Natural killer cell treated with Interleukin-12 subunit alpha and Interleukin-12 subunit beta and Interleukin-15 and Interleukin-18, amount 100 ng/mL, for 72 hours (primary cell): ENCODE measurements around the gene REEP1. TPM values are rescaled to one million over a fixed set of nuclear protein-coding genes. Genes with fewer than 3 reads are reported as not detected.

Experiments
- ATAC-seq, 2 donors: fragments of 150-1000 bp; cut with Tn5 transposase in 1 of 2; sonication (Bioruptor Pico), chemical (Tn5 transposase) in 1 of 2; 2 replicates each; pipeline ENCODE4 v1.10.0; 2021
- DNase-seq: peaks from one replicate; pipeline ENCODE4 v3.0.0; 2022; ENCODE audit warnings: low spot score
- H3K27ac Mint-ChIP-seq, 2 donors: 1 replicate in 1 of 2; 2 replicates in 1 of 2; pipeline ENCODE4 v1.8.0; 2022; ENCODE audit warnings: mixed read lengths in 2 of 2, mild to moderate bottlenecking in 1 of 2, moderate library complexity in 1 of 2
- H3K27me3 Mint-ChIP-seq, 2 donors: 1 replicate in 1 of 2; 2 replicates in 1 of 2; pipeline ENCODE4 v1.8.0; 2022; ENCODE audit warnings: mixed read lengths in 2 of 2
- H3K36me3 Mint-ChIP-seq: one replicate; pipeline ENCODE4 v1.8.0; 2022; ENCODE audit warnings: mixed read lengths
- H3K4me1 Mint-ChIP-seq, 2 donors: 1 replicate in 1 of 2; 2 replicates in 1 of 2; pipeline ENCODE4 v1.8.0; 2022; ENCODE audit warnings: low read depth in 2 of 2, mixed read lengths in 2 of 2, mild to moderate bottlenecking in 1 of 2
- H3K4me3 Mint-ChIP-seq: one replicate; pipeline ENCODE4 v1.8.0; 2022; ENCODE audit warnings: mixed read lengths
- H3K9me3 Mint-ChIP-seq: 2 replicates; pipeline ENCODE4 v1.8.0; 2022; ENCODE audit warnings: mixed read lengths
- total RNA-seq, 2 donors: library from RNA; stranded (reverse); gene quantifications; one replicate each; pipeline ENCODE4 v1.2.3, GENCODE V29; 2022

Gene REEP1
- total RNA-seq, 2 donors from 2014 or later: not detected

DNA sequence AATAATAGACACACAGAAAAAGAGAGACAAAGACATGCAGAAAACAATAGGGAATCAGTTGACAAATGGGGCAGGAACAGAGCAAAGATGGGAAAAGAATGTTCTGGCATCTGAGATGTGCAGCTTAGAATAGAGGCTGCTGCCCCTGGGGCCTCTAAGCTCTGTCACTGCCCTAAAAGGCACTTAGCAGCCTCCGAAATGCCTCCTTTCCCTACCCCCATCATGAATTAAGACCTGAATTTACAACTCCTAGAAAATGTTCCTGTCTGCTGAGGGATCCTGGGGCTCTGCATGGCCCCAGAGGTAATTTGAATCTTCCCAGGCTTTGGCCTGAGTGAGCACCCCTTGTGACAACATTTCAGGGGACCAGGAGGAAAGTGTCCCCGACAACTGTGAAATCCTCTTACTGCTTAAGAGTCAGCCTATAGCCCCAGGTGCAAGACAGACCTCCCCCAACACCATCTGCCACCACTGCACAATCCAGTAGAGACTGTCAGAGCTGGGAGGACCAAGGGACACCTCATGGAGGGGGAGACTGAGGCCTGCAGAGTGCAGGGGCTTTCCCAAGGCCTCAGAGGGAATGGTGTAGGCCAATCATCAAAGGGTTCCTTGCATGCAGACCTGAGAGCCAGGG lies 113.4 kb downstream of the REEP1 start:
- H3K4me3 Mint-ChIP-seq: no peak overlapping the region
- DNase-seq: no peak
- no peaks in the 10 kb centered on the region for H3K27me3 Mint-ChIP-seq
- no peaks in the 10 kb centered on the region for H3K9me3 Mint-ChIP-seq
- peaks cover 0 to 4% of the 10 kb centered on the region in 2 donors for H3K4me1 Mint-ChIP-seq
- H3K27ac Mint-ChIP-seq: no peak overlapping the region
- no peaks in the 10 kb centered on the region for H3K36me3 Mint-ChIP-seq
- no peak for ATAC-seq

DNA sequence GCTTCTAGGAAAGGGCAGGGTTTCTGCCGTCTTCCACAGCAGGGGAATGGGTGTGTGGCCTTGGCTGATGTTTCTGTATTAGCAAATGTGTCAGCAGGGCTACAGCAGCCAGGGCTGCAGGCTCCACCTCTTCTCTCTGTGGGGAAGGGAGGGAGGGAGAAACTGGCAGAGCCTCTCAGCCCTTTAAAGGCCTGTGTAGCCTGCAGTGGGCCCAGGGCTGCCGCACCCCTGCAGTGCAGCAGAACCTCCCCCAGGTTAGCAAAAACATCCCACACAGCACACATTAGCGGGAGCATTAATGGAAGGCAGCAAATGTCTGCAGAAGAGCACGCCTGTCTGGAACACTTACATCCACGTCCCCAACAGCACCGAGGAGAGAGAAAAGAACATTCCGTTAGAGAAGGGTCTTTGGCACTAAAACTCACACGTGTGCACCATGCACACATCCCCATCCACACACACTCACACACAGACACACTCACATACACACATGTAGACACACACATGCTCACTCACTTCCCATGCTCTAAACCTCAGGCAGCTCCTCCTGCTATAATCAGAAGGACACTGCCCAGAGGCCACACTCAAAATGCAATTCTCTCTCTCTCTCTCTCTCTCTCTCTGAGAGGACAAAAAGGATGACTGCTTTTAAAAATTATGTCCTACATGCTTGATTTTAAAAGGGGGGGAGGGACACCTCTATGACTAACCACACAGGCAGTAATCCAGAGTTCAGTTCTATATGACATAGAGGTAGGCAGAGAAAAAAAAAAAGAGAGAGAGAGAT lies 114.1 kb downstream of the REEP1 start:
- H3K4me1 Mint-ChIP-seq: peaks cover 2 to 7% of the 10 kb centered on the region in 2 donors
- no peaks in the 10 kb centered on the region for H3K9me3 Mint-ChIP-seq
- H3K27ac Mint-ChIP-seq: no peak overlapping the region

DNA sequence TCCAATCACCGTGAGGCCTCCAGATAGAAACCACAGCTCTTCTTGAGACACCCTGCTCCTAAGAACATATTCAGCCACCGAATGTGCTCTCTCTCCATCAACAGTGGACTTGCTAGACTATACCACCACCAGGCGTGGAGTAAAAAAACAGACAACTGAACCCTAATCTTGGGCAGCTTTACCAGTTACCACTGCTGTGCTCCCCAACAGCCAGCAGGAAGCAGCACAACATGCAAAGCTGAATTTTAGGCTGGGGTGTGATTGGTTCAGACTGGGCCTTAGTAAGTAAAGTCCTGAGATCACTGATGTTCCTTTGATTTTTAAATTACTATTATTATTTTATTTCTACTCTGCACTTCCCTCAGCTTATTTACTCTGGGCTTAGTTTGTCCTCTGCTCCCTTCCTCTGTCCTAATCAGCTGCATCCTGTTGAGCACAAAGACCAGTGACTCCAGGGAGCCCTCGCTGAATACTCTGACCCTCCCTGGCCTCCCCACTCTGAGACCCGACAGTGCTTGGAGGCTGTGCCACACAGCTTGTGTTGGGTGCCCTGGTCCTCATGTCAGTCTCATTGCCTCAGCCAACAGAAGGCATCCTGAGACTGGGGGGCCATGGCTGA lies 116.3 kb downstream of the REEP1 start:
- DNase-seq: no peak
- Mint-ChIP-seq H3K4me3 (no peak overlapping the region), H3K36me3 (no peaks in the 10 kb centered on the region), H3K9me3 (no peaks in the 10 kb centered on the region), H3K27ac (no peak overlapping the region), H3K4me1 (peaks cover 6 to 14% of the 10 kb centered on the region in 2 donors), H3K27me3 (no peaks in the 10 kb centered on the region)
- ATAC-seq: peak in 1 of 2 donors; percentile 71

More for the DNA sequence above, 114.1 kb downstream of the REEP1 start:
- ATAC-seq: no peak
- H3K4me3 Mint-ChIP-seq: no peak overlapping the region
- no peaks in the 10 kb centered on the region for H3K36me3 Mint-ChIP-seq
- no peaks in the 10 kb centered on the region for H3K27me3 Mint-ChIP-seq
- no peak for DNase-seq

DNA sequence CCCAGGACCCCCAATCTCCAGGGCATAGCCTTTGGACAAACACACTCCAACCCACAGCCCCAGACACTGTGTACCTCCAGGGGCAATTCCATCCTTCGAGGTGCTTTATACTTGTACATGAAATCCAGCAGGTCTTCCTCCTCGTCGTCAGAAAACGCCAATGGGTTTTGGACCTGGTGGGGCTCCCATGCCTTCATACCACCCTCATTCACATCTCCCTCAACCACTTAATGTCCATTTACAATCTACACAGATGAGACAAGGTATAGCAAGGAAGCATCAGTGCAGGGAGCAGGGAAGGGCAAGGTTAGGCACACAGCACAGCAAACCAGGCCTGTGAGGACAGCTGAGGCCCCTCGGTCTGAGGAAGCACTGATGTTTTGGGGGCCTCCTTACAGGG lies 117.5 kb downstream of the REEP1 start:
- DNase-seq: no peak
- peaks cover 6 to 10% of the 10 kb centered on the region in 2 donors for H3K4me1 Mint-ChIP-seq
- no peak overlapping the region for H3K4me3 Mint-ChIP-seq
- no peak for ATAC-seq
- no peaks in the 10 kb centered on the region for H3K9me3 Mint-ChIP-seq
- no peaks in the 10 kb centered on the region for H3K36me3 Mint-ChIP-seq
- no peak overlapping the region for H3K27ac Mint-ChIP-seq
- no peaks in the 10 kb centered on the region for H3K27me3 Mint-ChIP-seq

DNA sequence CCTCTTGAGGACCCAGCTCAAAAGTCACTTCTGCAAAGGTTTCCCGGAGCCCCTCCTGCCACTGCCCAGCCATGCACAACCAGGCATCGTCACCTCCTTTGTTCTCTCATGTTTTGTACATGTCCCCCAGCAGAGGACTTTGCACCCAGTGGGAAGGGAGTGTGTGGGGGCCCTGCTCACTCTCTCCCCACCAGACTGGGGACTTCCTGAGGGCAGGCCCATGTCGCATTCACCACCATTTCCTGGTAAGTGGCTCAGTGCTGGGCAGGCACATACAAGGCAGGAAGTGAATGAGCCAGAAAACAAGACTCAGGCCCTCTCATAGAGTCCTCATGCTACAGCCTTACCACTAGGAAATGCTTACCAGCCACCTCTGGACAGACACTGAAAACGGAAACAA lies 119.3 kb downstream of the REEP1 start:
- DNase-seq: no peak
- peak; percentile 66 to 70 for ATAC-seq
- H3K27me3 Mint-ChIP-seq: no peaks in the 10 kb centered on the region

DNA sequence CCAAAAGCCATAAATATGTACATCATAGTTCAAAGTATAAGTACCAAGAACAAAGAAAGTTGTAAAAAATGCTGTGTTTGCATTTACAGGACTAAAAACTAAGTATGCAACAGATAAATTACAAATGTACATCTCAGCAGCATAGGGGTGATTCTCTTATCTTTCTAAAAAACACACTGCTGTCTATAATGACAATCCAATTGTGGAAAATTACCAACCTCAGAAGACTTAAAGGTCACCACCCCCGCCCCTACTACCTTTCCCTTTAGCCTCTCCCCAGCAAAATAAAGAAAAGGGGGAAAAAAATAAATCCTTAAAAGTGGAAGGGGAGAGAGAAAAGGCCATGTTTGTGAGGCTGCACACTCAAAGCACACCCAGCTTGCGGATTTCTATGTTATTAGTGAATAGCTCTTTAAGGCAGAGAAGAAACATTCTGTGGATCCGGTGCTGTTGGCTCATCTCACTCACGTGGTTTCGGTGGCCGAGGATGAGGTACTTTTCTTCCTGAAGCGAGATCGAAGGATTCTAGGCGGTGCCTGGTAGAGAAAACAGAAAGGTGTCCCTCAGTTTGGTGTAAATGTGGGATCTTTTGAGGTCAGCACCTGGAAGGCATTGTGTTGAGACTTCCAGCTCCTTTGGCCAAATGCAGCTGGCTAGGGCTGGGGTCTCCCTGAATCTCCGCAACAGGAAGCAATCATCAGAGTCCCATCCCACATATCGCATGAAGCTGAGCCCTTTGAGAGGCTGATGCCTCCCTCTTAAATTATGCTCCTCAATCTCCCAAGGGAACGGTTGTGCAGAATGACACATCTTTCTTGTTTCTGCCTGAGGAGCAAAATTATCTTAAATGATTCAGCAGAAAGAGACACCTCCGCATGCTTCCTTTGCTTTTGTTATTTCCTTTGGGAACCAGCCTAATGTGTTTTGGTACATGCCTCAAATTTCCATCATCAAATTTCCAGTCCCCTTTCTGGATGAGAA lies 120.6 kb downstream of the REEP1 start:
- DNase-seq (no peak), ATAC-seq (no peak)
- no peaks in the 10 kb centered on the region for H3K27me3 Mint-ChIP-seq
- H3K27ac Mint-ChIP-seq: peak overlapping the region in 1 of 2 donors; percentile 28
- H3K9me3 Mint-ChIP-seq: no peaks in the 10 kb centered on the region
- H3K36me3 Mint-ChIP-seq: peaks cover 15% of the 10 kb centered on the region
- H3K4me3 Mint-ChIP-seq: no peak overlapping the region
- peaks cover 6 to 10% of the 10 kb centered on the region in 2 donors for H3K4me1 Mint-ChIP-seq

More for the DNA sequence above, 119.3 kb downstream of the REEP1 start:
- Mint-ChIP-seq H3K27ac (peak overlapping the region in 1 of 2 donors; percentile 71), H3K4me1 (peaks cover 6 to 10% of the 10 kb centered on the region in 2 donors), H3K4me3 (peak overlapping the region; percentile 10), H3K9me3 (no peaks in the 10 kb centered on the region), H3K36me3 (peaks cover 10% of the 10 kb centered on the region)

DNA sequence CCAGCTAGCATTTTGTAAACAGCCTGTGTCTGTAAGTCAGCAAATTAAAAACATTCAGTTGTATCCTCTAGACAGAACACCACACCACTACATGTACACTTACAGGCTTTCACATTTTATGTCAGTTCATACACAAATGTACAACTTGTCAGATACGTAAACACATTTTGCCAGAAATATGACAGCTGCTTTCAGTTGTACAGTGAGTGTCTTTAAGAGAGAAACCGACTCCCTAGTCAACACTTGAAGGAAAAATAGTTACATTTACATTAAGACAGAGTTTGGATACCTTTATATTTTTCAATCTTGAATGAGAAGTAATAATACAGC lies 123.0 kb downstream of the REEP1 start:
- DNase-seq: no peak
- Mint-ChIP-seq H3K27me3 (no peaks in the 10 kb centered on the region), H3K27ac (no peak overlapping the region), H3K4me3 (no peak overlapping the region), H3K4me1 (peaks cover 6 to 10% of the 10 kb centered on the region in 2 donors), H3K36me3 (peaks cover 32% of the 10 kb centered on the region), H3K9me3 (no peaks in the 10 kb centered on the region)
- ATAC-seq: no peak

DNA sequence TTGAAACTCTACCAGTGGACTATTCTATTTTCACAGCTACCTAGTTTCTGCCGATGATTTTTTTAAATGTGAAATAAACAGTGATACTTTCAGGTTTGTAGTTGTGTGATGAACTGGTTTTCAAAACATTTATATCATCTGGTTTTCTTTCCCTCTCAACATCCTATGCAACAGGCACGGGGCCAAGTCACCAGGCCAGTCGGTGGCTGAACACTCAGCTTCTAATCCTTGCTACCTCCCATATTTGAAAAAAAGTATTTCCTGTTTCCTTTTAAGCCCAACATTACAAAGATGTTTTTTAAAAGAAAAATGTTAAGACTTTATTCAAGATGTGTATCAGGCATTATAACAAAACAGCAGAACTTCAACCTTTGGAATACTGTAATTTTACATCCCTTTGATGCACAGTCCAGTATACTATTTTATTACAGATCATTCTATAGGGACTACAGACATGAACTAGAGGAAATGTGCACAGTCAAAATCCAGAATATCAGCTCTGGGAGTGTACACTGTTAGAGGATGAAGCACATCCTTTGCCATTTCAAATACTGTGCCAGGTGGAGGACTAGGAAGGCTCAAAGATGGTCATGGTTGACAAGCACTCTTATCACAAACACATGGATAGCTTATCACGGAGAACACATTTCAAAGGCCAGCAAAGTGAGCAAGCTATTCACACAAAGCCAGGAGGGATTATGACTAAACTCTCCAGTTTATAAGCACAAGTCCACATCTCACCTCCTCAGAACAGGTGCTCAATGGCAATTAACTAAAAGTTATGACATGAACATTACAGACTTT lies 123.5 kb downstream of the REEP1 start:
- Mint-ChIP-seq H3K27me3 (no peaks in the 10 kb centered on the region), H3K9me3 (no peaks in the 10 kb centered on the region), H3K27ac (no peak overlapping the region), H3K4me1 (peaks cover 6 to 10% of the 10 kb centered on the region in 2 donors), H3K4me3 (no peak overlapping the region), H3K36me3 (peaks cover 33% of the 10 kb centered on the region)
- DNase-seq: no peak
- no peak for ATAC-seq

DNA sequence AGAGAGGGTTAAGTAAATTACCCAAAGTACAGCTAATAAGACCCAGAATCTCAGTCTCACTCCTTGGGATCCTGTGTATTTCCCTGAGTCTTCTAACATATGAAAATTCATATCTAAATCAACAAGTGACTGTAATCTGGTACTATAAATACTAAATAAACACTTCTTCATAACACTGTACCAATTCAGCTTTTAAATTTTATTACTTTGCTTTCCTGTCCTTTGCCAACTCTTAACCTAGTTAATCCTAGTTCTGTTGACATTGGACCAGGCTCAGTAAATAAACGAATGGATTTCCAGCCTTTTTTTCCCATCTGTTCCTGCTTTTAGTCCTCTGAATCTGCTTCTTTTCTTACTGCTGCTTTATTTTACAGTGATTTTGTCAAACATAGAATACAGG lies 124.4 kb downstream of the REEP1 start:
- Mint-ChIP-seq H3K27me3 (no peaks in the 10 kb centered on the region), H3K36me3 (peaks cover 37% of the 10 kb centered on the region), H3K9me3 (no peaks in the 10 kb centered on the region), H3K4me1 (peaks cover 2 to 4% of the 10 kb centered on the region in 2 donors), H3K27ac (no peak overlapping the region), H3K4me3 (no peak overlapping the region)
- DNase-seq: no peak
- no peak for ATAC-seq

DNA sequence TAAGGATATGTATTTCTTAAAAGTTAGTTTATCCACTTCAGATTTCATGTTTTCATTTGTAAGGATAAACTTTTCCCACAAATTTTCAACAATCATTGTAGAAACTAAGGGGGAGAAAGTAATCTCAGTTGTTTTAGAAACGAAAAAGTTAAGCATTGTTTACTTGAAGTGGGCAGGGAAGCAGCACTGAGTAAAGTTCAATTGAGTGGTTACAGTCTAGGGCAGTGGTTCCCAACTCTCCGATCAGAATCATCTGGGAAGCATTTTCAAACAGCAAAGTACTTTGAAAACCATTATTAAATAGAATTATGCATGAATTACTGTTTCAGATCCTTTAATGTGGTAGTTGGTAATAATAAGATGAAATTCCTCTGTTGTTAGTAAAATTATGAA lies 125.6 kb downstream of the REEP1 start:
- Mint-ChIP-seq H3K27ac (no peak overlapping the region), H3K4me1 (no peaks in the 10 kb centered on the region), H3K9me3 (no peaks in the 10 kb centered on the region), H3K4me3 (no peak overlapping the region), H3K36me3 (peaks cover 38% of the 10 kb centered on the region), H3K27me3 (no peaks in the 10 kb centered on the region)
- ATAC-seq: no peak
- no peak for DNase-seq

DNA sequence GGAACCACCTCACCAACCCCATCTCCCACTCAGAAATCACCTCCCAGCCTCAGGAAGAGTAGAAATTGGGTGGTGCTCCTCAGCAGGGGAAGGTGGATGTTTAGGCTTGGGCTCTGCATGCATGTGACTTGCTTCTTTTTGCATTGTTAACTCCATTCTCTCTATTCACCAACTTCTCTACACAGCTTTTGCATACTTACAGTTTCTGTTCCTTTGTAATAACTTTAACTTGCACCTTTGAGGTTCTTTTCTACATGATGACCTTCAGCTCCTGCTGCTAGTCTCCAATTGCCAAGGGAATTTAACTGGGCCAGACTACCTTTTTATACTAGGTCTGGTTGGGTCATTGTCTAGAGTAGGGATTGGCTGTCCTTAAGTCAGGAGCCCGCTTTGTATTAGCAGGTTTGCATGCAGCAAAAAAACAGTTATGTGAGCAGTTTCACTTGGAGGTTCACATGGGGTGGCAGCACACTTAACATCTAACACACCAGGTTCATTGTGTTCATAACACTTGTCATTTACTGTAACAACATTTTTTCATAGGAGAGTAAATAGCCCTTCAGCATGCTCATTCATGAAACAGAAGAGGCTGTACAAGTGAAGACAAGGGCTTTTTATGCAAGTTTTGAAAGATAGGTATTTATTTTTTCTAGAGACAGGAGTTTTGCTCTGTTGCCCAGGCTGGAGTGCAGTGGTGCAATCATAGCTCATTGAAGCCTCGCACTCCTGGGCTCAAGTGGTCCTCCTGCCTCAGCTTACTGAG lies 126.2 kb downstream of the REEP1 start:
- Mint-ChIP-seq H3K4me1 (no peaks in the 10 kb centered on the region), H3K27ac (no peak overlapping the region), H3K9me3 (no peaks in the 10 kb centered on the region), H3K27me3 (no peaks in the 10 kb centered on the region), H3K4me3 (no peak overlapping the region), H3K36me3 (peaks cover 42% of the 10 kb centered on the region)
- no peak for DNase-seq
- ATAC-seq: no peak

DNA sequence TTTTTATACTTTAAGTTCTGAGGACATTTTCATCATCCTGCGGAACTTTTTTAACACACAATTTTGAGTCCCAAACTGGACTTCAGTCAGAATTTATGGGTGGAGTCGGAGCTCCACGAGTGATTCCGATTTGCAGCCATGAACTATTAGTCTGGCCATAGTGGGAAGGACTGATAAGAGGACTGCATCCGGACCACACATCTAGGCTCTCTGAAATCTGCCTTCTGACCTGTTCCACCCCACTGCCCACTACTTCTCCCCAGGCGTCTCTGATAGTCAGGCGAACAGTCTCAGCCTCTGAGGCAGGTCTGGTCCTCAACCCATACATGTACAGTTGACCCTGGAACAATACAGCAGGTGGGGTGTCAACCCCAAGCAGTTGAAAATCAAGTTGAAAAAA lies 133.0 kb downstream of the REEP1 start:
- no peak overlapping the region for H3K4me3 Mint-ChIP-seq
- peaks cover 13% of the 10 kb centered on the region in 2 donors for H3K4me1 Mint-ChIP-seq
- no peak for ATAC-seq
- no peaks in the 10 kb centered on the region for H3K27me3 Mint-ChIP-seq
- no peaks in the 10 kb centered on the region for H3K9me3 Mint-ChIP-seq
- DNase-seq: no peak
- H3K36me3 Mint-ChIP-seq: peaks cover 12% of the 10 kb centered on the region
- no peak overlapping the region for H3K27ac Mint-ChIP-seq
